GM12878 (cell line): ENCODE measurements around the gene METTL23. TPM values are rescaled to one million over a fixed set of nuclear protein-coding genes. Genes with fewer than 3 reads are reported as not detected.

Source experiments
- ASH2L ChIP-seq: fragments of 300-600, 200-600 bp; sonication (generic); IDR thresholded peaks from 2 replicates; pipeline ENCODE4 v1.6.1; 2017; ENCODE audit warnings: low read depth, mild to moderate bottlenecking, borderline replicate concordance
- BCL11A ChIP-seq: IDR thresholded peaks from 2 replicates; pipeline ENCODE4 v1.6.1; 2011; ENCODE audit warnings: low read depth, low read length
- CBX5 ChIP-seq: sonication (generic); IDR thresholded peaks from 2 replicates; pipeline ENCODE4 v1.6.1; 2016; ENCODE audit warnings: low read depth, moderate library complexity, mild to moderate bottlenecking, inconsistent platforms
- EED ChIP-seq: sonication (generic); IDR thresholded peaks from 2 replicates; pipeline ENCODE4 v1.6.1; 2016; ENCODE audit warnings: antibody characterized with exemption, low read depth
- EGR1 ChIP-seq, 2 experiments: IDR thresholded peaks; 1 replicate in 1 of 2; 2 replicates in 1 of 2; pipeline ENCODE4 v1.6.1; 2011 to 2012; ENCODE audit warnings: low read depth in 2 of 2, low read length in 2 of 2, borderline replicate concordance in 1 of 2, mild to moderate bottlenecking in 1 of 2, moderate library complexity in 1 of 2
- EP300 ChIP-seq, 2 experiments: fragments of 150-350 bp in 1 of 2; IDR thresholded peaks; 2 replicates each; pipeline ENCODE4 v1.6.1; 2011 to 2012; ENCODE audit warnings: low read depth in 2 of 2, low read length in 2 of 2, borderline replicate concordance in 1 of 2, improper control_type of control experiment in 1 of 2, inconsistent platforms in 1 of 2; ENCODE audit not compliant: control insufficient read depth in 1 of 2
- FOS ChIP-seq: IDR thresholded peaks from 3 replicates; pipeline ENCODE4 v1.6.1; 2011; ENCODE audit warnings: borderline replicate concordance; ENCODE audit not compliant: insufficient read length; ENCODE audit errors: extremely low read depth
- FOXM1 ChIP-seq: IDR thresholded peaks from 2 replicates; pipeline ENCODE4 v1.6.1; 2012; ENCODE audit warnings: low read depth, mild to moderate bottlenecking, inconsistent platforms, low read length, moderate library complexity
- IKZF2 ChIP-seq, 2 experiments: fragments of 450-650 bp; IDR thresholded peaks; 2 replicates each; pipeline ENCODE4 v1.6.1; 2017; ENCODE audit warnings: mild to moderate bottlenecking in 2 of 2, moderate library complexity in 2 of 2
- JUNB ChIP-seq: IDR thresholded peaks from 2 replicates; pipeline ENCODE4 v1.6.1; 2016; ENCODE audit warnings: antibody characterized with exemption, mild to moderate bottlenecking
- MEF2A ChIP-seq: IDR thresholded peaks from 2 replicates; pipeline ENCODE4 v1.6.1; 2011; ENCODE audit warnings: low read depth, mild to moderate bottlenecking, low read length, moderate library complexity; ENCODE audit not compliant: insufficient read depth
- NFIC ChIP-seq: IDR thresholded peaks from 2 replicates; pipeline ENCODE4 v1.6.1; 2012; ENCODE audit warnings: low read depth, mild to moderate bottlenecking, inconsistent platforms, low read length, moderate library complexity
- NFYB ChIP-seq: IDR thresholded peaks from 2 replicates; pipeline ENCODE4 v1.6.1; 2011; ENCODE audit warnings: low read depth, mild to moderate bottlenecking, low read length, improper control_type of control experiment, moderate library complexity; ENCODE audit not compliant: insufficient read depth
- PKNOX1 ChIP-seq: fragments of 450-650 bp; IDR thresholded peaks from 2 replicates; pipeline ENCODE4 v1.6.1; 2016; ENCODE audit warnings: mild to moderate bottlenecking
- POLR2AphosphoS2 ChIP-seq: IDR thresholded peaks from 2 replicates; pipeline ENCODE4 v1.6.1; 2011; ENCODE audit warnings: low read depth, mild to moderate bottlenecking, low read length, improper control_type of control experiment, moderate library complexity
- RELA ChIP-seq: fragments of 450-650 bp; IDR thresholded peaks from 2 replicates; pipeline ENCODE4 v1.8.0; 2014; ENCODE audit warnings: borderline replicate concordance; ENCODE audit not compliant: partially characterized antibody
- RFX5 ChIP-seq: IDR thresholded peaks from 2 replicates; pipeline ENCODE4 v1.6.1; 2011; ENCODE audit warnings: low read depth, low read length, improper control_type of control experiment
- RUNX3 ChIP-seq: IDR thresholded peaks from 2 replicates; pipeline ENCODE4 v1.6.1; 2012; ENCODE audit warnings: low read length, inconsistent platforms
- SIX5 ChIP-seq: IDR thresholded peaks from 2 replicates; pipeline ENCODE4 v1.6.1; 2011; ENCODE audit warnings: mild to moderate bottlenecking, low read depth, low read length, moderate library complexity; ENCODE audit not compliant: severe bottlenecking
- SMAD5 ChIP-seq: IDR thresholded peaks from 2 replicates; pipeline ENCODE4 v1.6.1; 2016; ENCODE audit warnings: antibody characterized with exemption, low read depth
- TARDBP ChIP-seq: IDR thresholded peaks from 2 replicates; pipeline ENCODE4 v1.6.1; 2016; ENCODE audit warnings: borderline replicate concordance
- TCF12 ChIP-seq: IDR thresholded peaks from 2 replicates; pipeline ENCODE4 v1.6.1; 2011; ENCODE audit warnings: low read depth, mild to moderate bottlenecking, low read length
- TCF7 ChIP-seq: IDR thresholded peaks from 2 replicates; pipeline ENCODE4 v1.6.1; 2014; ENCODE audit warnings: antibody characterized with exemption, borderline replicate concordance
- ZNF384 ChIP-seq: IDR thresholded peaks from 2 replicates; pipeline ENCODE4 v1.6.1; 2012; ENCODE audit warnings: low read depth, mild to moderate bottlenecking, low read length, improper control_type of control experiment, borderline replicate concordance
- microRNA counts: library from miRNA; unstranded; fragments of <30 nt; microRNA quantifications from one replicate; lab custom pipeline; 2016
- microRNA-seq: library from miRNA; unstranded; fragments of <30 nt; microRNA quantifications from one replicate; pipeline ENCODE4, GENCODE V29; 2018
- polyA plus RNA-seq, 11 experiments: library from polyadenylated mRNA; depleted of rRNA in 4 of 11; unstranded in 6 of 11; stranded (reverse) in 5 of 11; fragments of >200 nt; fragmentation: Nextera tagmentation in 4 of 11; fragmentation: Illumina TruSeq in 1 of 11; extraction: Ambion mirVana in 4 of 11; extraction: Trizol in 1 of 11; gene quantifications; 1 replicate in 1 of 11; 2 replicates in 10 of 11; pipeline versions ENCODE4 v1.2.1 to v1.2.3, GENCODE V29; 2011 to 2016; ENCODE audit warnings: inconsistent platforms in 2 of 11, missing spikeins in 2 of 11, low read depth in 1 of 11
- small RNA-seq: library from RNA; depleted of rRNA; stranded (forward); fragments of <200 nt; gene quantifications from one replicate; pipeline ENCODE3, GENCODE V24; 2014
- total RNA-seq, 4 experiments: library from RNA; depleted of rRNA in 3 of 4; stranded (reverse); fragments of >200 nt in 3 of 4; fragmentation: Illumina TruSeq in 1 of 4; extraction: Trizol in 1 of 4; gene quantifications; 2 replicates each; pipeline versions ENCODE4 v1.2.1 to v1.2.3, GENCODE V29; 2013 to 2021

Gene METTL23
- total and polyA plus RNA-seq, 10 of the 15 experiments (the other 5 are each of a cell fraction or from before 2014, with no cell fraction given) = 25.6 to 61.5 (median 30.9) TPM

- TF ChIP-seq POLR2AphosphoS2 (no peak), ZNF384 (no peak), TCF7 (no peak), SMAD5 (no peak), EP300 (IDR thresholded peaks at IDR 0.05; ENCODE audit: borderline replicate concordance in 1 of 2, control insufficient read depth in 1 of 2, low read depth in 2 of 2, low read length in 2 of 2) (no peak; a peak in 1 of 4 replicates), RUNX3 (peak; percentile 59), FOXM1 (peak; percentile 50; the same call in 1 of the 2 replicates), NFIC (peak; percentile 36; the same call in 1 of the 2 replicates), NFYB (no peak), RELA (no peak), SIX5 (no peak), JUNB (no peak), FOS (no peak), IKZF2 (IDR thresholded peaks at IDR 0.05) (peak; percentile 45 to 57; a peak in 3 of 4 replicates), CBX5 (no peak), RFX5 (no peak), MEF2A (peak; percentile 81), TCF12 (0 out of 2 replicates have a peak, but pooled peaks have one; percentile 10), EED (no peak), BCL11A (no peak), PKNOX1 (no peak), TARDBP (no peak), EGR1 (IDR thresholded peaks at IDR 0.05; ENCODE audit: borderline replicate concordance in 1 of 2, low read depth in 2 of 2, low read length in 2 of 2) (no peak), ASH2L (0 out of 2 replicates have a peak, but pooled peaks have one; percentile 41)
Observed at GRCh38 chr17:76783146-76783545, 56.5 kb downstream of the METTL23 start (continued).

MicroRNA genes within 50 kb of the gene (microRNA counts, 767-probe panel; counts per million panel counts)
- microRNA hsa-miR-636 (lab: Ali Mortazavi, UCI) = 55.3 counts per million

Small RNA genes lying within 50 kb of the gene (microRNA-seq; reads per million reads assigned to microRNA genes)
- gene MIR636 = 4.1 reads per million, percentile 24 among the genes with 10 or more reads in this experiment

Small RNA genes lying within 50 kb of the gene (small RNA-seq; reads per million reads assigned to genes)
- gene AC005837.3 = not detected
- not detected for gene RF02271
- not detected for gene RNU6-97P
- 0.16 reads per million for gene RNY4P36

Other genes starting within 250 kb of the METTL23 start
Only the 7 nearest of the 10 such genes appear.
- gene ST6GALNAC2, start 141.0 kb upstream of the METTL23 start, total RNA-seq (2014; rRNA removed) = 0.23 TPM in 1 of 2 replicates, not detected in the other
- gene ST6GALNAC2, start 141.0 kb upstream of the METTL23 start, total RNA-seq (2014; rRNA removed; fragmentation: Illumina TruSeq; extraction: Trizol) = not detected in 2 replicates
- 0.13 and 0.41 TPM in 2 replicates for gene ST6GALNAC2, start 141.0 kb upstream of the METTL23 start, total RNA-seq (2021)
- 0.08 and 0.17 TPM in 2 replicates for gene ST6GALNAC2, start 141.0 kb upstream of the METTL23 start, polyA plus RNA-seq (2011; rRNA removed)
- not detected in 2 replicates for gene ST6GALNAC2, start 141.0 kb upstream of the METTL23 start, polyA plus RNA-seq (2014; fragmentation: Illumina TruSeq; extraction: Trizol)
- not detected for gene ST6GALNAC2, start 141.0 kb upstream of the METTL23 start, polyA plus RNA-seq (2014; fragmentation: Nextera tagmentation; extraction: Ambion mirVana)
- gene ST6GALNAC2, start 141.0 kb upstream of the METTL23 start, polyA plus RNA-seq (2014; rRNA removed) = 0.18 TPM in 1 of 2 replicates, not detected in the other
- gene ST6GALNAC2, start 141.0 kb upstream of the METTL23 start, polyA plus RNA-seq (2016; fragmentation: Nextera tagmentation; extraction: Ambion mirVana) = under 1 TPM in 1 of 2 experiments, not detected in 1; 0.24 TPM
- not detected in 2 replicates for gene ST6GALNAC1, start 83.1 kb upstream of the METTL23 start, total RNA-seq (2014; rRNA removed)
- not detected in 2 replicates for gene ST6GALNAC1, start 83.1 kb upstream of the METTL23 start, total RNA-seq (2014; rRNA removed; fragmentation: Illumina TruSeq; extraction: Trizol)
- 0.08 and 0.29 TPM in 2 replicates for gene ST6GALNAC1, start 83.1 kb upstream of the METTL23 start, total RNA-seq (2021)
- not detected in 2 replicates for gene ST6GALNAC1, start 83.1 kb upstream of the METTL23 start, polyA plus RNA-seq (2011; rRNA removed)
- gene ST6GALNAC1, start 83.1 kb upstream of the METTL23 start, polyA plus RNA-seq (2014; fragmentation: Illumina TruSeq; extraction: Trizol) = not detected in 2 replicates
- gene ST6GALNAC1, start 83.1 kb upstream of the METTL23 start, polyA plus RNA-seq (2014; fragmentation: Nextera tagmentation; extraction: Ambion mirVana) = not detected
- gene ST6GALNAC1, start 83.1 kb upstream of the METTL23 start, polyA plus RNA-seq (2014; rRNA removed) = not detected in 2 replicates
- gene ST6GALNAC1, start 83.1 kb upstream of the METTL23 start, polyA plus RNA-seq (2016; fragmentation: Nextera tagmentation; extraction: Ambion mirVana) = not detected
- 0.56 and 1.9 TPM in 2 replicates for gene MXRA7, start 15.9 kb upstream of the METTL23 start, total RNA-seq (2014; rRNA removed)
- gene MXRA7, start 15.9 kb upstream of the METTL23 start, total RNA-seq (2014; rRNA removed; fragmentation: Illumina TruSeq; extraction: Trizol) = 0.49 and 0.60 TPM in 2 replicates
- 1.1 and 1.3 TPM in 2 replicates for gene MXRA7, start 15.9 kb upstream of the METTL23 start, total RNA-seq (2021)
- 0.15 and 0.30 TPM in 2 replicates for gene MXRA7, start 15.9 kb upstream of the METTL23 start, polyA plus RNA-seq (2011; rRNA removed)
- gene MXRA7, start 15.9 kb upstream of the METTL23 start, polyA plus RNA-seq (2014; fragmentation: Illumina TruSeq; extraction: Trizol) = 0.96 and 3.4 TPM in 2 replicates
- under 1 TPM; 0.03 to 0.16 TPM for gene MXRA7, start 15.9 kb upstream of the METTL23 start, polyA plus RNA-seq (2014; fragmentation: Nextera tagmentation; extraction: Ambion mirVana)
- gene MXRA7, start 15.9 kb upstream of the METTL23 start, polyA plus RNA-seq (2014; rRNA removed) = 0.48 and 2.0 TPM in 2 replicates
- under 1 TPM; 0.08 to 0.18 TPM for gene MXRA7, start 15.9 kb upstream of the METTL23 start, polyA plus RNA-seq (2016; fragmentation: Nextera tagmentation; extraction: Ambion mirVana)
- 17.0 and 18.2 TPM in 2 replicates for gene JMJD6, start 233 bp upstream of the METTL23 start, total RNA-seq (2014; rRNA removed)
- gene JMJD6, start 233 bp upstream of the METTL23 start, total RNA-seq (2014; rRNA removed; fragmentation: Illumina TruSeq; extraction: Trizol) = 16.7 and 19.2 TPM in 2 replicates
- gene JMJD6, start 233 bp upstream of the METTL23 start, total RNA-seq (2021) = 26.8 and 30.4 TPM in 2 replicates
- gene JMJD6, start 233 bp upstream of the METTL23 start, polyA plus RNA-seq (2011; rRNA removed) = 12.5 and 22.5 TPM in 2 replicates
- gene JMJD6, start 233 bp upstream of the METTL23 start, polyA plus RNA-seq (2014; fragmentation: Illumina TruSeq; extraction: Trizol) = 19.1 and 21.8 TPM in 2 replicates
- 1 to 10 TPM; 1.2 to 6.5 TPM for gene JMJD6, start 233 bp upstream of the METTL23 start, polyA plus RNA-seq (2014; fragmentation: Nextera tagmentation; extraction: Ambion mirVana)
- 24.2 and 27.6 TPM in 2 replicates for gene JMJD6, start 233 bp upstream of the METTL23 start, polyA plus RNA-seq (2014; rRNA removed)
- gene JMJD6, start 233 bp upstream of the METTL23 start, polyA plus RNA-seq (2016; fragmentation: Nextera tagmentation; extraction: Ambion mirVana) = 10 to 100 TPM; 32.6 to 36.0 TPM
- gene SRSF2, start 10.5 kb downstream of the METTL23 start, total RNA-seq (2014; rRNA removed) = 640 and 710 TPM in 2 replicates
- 257 and 261 TPM in 2 replicates for gene SRSF2, start 10.5 kb downstream of the METTL23 start, total RNA-seq (2014; rRNA removed; fragmentation: Illumina TruSeq; extraction: Trizol)
- 532 and 545 TPM in 2 replicates for gene SRSF2, start 10.5 kb downstream of the METTL23 start, total RNA-seq (2021)
- 484 and 614 TPM in 2 replicates for gene SRSF2, start 10.5 kb downstream of the METTL23 start, polyA plus RNA-seq (2011; rRNA removed)
- 414 and 418 TPM in 2 replicates for gene SRSF2, start 10.5 kb downstream of the METTL23 start, polyA plus RNA-seq (2014; fragmentation: Illumina TruSeq; extraction: Trizol)
- 100 to 1,000 TPM; 225 to 363 TPM for gene SRSF2, start 10.5 kb downstream of the METTL23 start, polyA plus RNA-seq (2014; fragmentation: Nextera tagmentation; extraction: Ambion mirVana)
- gene SRSF2, start 10.5 kb downstream of the METTL23 start, polyA plus RNA-seq (2014; rRNA removed) = 795 and 1,321 TPM in 2 replicates
- gene SRSF2, start 10.5 kb downstream of the METTL23 start, polyA plus RNA-seq (2016; fragmentation: Nextera tagmentation; extraction: Ambion mirVana) = 100 to 1,000 TPM; 392 to 407 TPM
- 18.9 and 21.1 TPM in 2 replicates for gene MFSD11, start 11.3 kb downstream of the METTL23 start, total RNA-seq (2014; rRNA removed)
- 13.0 and 13.7 TPM in 2 replicates for gene MFSD11, start 11.3 kb downstream of the METTL23 start, total RNA-seq (2014; rRNA removed; fragmentation: Illumina TruSeq; extraction: Trizol)
- 13.6 and 13.9 TPM in 2 replicates for gene MFSD11, start 11.3 kb downstream of the METTL23 start, total RNA-seq (2021)
- 19.4 TPM in 2 replicates for gene MFSD11, start 11.3 kb downstream of the METTL23 start, polyA plus RNA-seq (2011; rRNA removed)
- 10.0 and 11.0 TPM in 2 replicates for gene MFSD11, start 11.3 kb downstream of the METTL23 start, polyA plus RNA-seq (2014; fragmentation: Illumina TruSeq; extraction: Trizol)
- gene MFSD11, start 11.3 kb downstream of the METTL23 start, polyA plus RNA-seq (2014; fragmentation: Nextera tagmentation; extraction: Ambion mirVana) = 10 to 100 TPM; 11.2 to 15.8 TPM
- gene MFSD11, start 11.3 kb downstream of the METTL23 start, polyA plus RNA-seq (2014; rRNA removed) = 15.3 and 16.5 TPM in 2 replicates
- 10 to 100 TPM; 17.0 to 19.0 TPM for gene MFSD11, start 11.3 kb downstream of the METTL23 start, polyA plus RNA-seq (2016; fragmentation: Nextera tagmentation; extraction: Ambion mirVana)
- gene MGAT5B, start 141.6 kb downstream of the METTL23 start, total RNA-seq (2014; rRNA removed) = not detected in 2 replicates
- gene MGAT5B, start 141.6 kb downstream of the METTL23 start, total RNA-seq (2014; rRNA removed; fragmentation: Illumina TruSeq; extraction: Trizol) = not detected in 2 replicates
- gene MGAT5B, start 141.6 kb downstream of the METTL23 start, total RNA-seq (2021) = 0.13 TPM in 1 of 2 replicates, not detected in the other
- gene MGAT5B, start 141.6 kb downstream of the METTL23 start, polyA plus RNA-seq (2011; rRNA removed) = not detected in 2 replicates
- not detected in 2 replicates for gene MGAT5B, start 141.6 kb downstream of the METTL23 start, polyA plus RNA-seq (2014; fragmentation: Illumina TruSeq; extraction: Trizol)
- gene MGAT5B, start 141.6 kb downstream of the METTL23 start, polyA plus RNA-seq (2014; fragmentation: Nextera tagmentation; extraction: Ambion mirVana) = not detected
- gene MGAT5B, start 141.6 kb downstream of the METTL23 start, polyA plus RNA-seq (2014; rRNA removed) = not detected in 2 replicates
- not detected for gene MGAT5B, start 141.6 kb downstream of the METTL23 start, polyA plus RNA-seq (2016; fragmentation: Nextera tagmentation; extraction: Ambion mirVana)